Osteoblast (primary cell): ENCODE results near the gene B9D2. TPM values are rescaled to one million over a fixed set of nuclear protein-coding genes. Genes with fewer than 3 reads are reported as not detected.

Experiments used
- DNase-seq: peaks from one replicate; pipeline ENCODE4 v3.0.0; 2011; ENCODE audit warnings: low spot score, mixed read lengths; ENCODE audit not compliant: insufficient read length; ENCODE audit errors: missing footprints
- H2AFZ ChIP-seq: 2 replicates; pipeline ENCODE4 v1.6.0; 2011; ENCODE audit warnings: mild to moderate bottlenecking, low read length
- H3K27ac ChIP-seq: 2 replicates; pipeline ENCODE4 v1.5.1; 2011; ENCODE audit warnings: mild to moderate bottlenecking, low read depth, low read length, moderate library complexity
- H3K27me3 ChIP-seq: 2 replicates; pipeline ENCODE4 v1.6.0; 2012; ENCODE audit warnings: mild to moderate bottlenecking, control low read depth, inconsistent platforms, low read length, moderate library complexity; ENCODE audit not compliant: insufficient read depth
- H3K36me3 ChIP-seq: 2 replicates; pipeline ENCODE4 v1.5.1; 2011; ENCODE audit warnings: mild to moderate bottlenecking, low read length, control low read depth, moderate library complexity; ENCODE audit not compliant: insufficient read depth
- H3K4me1 ChIP-seq: 2 replicates; pipeline ENCODE4 v1.5.1; 2011; ENCODE audit warnings: mild to moderate bottlenecking, low read length, control low read depth, moderate library complexity; ENCODE audit not compliant: insufficient read depth
- H3K4me2 ChIP-seq: 2 replicates; pipeline ENCODE4 v1.6.0; 2011; ENCODE audit warnings: mild to moderate bottlenecking, low read length; ENCODE audit not compliant: insufficient read depth
- H3K4me3 ChIP-seq: fragments of 200-600 bp; sonication (generic); 3 replicates; pipeline ENCODE4 v1.5.1; 2012; ENCODE audit warnings: mild to moderate bottlenecking, low read length, inconsistent platforms; ENCODE audit not compliant: insufficient read depth
- H3K79me2 ChIP-seq: 2 replicates; pipeline ENCODE4 v1.6.0; 2012; ENCODE audit warnings: mild to moderate bottlenecking, low read length, control low read depth, inconsistent platforms; ENCODE audit not compliant: insufficient read depth
- H3K9me3 ChIP-seq: 2 replicates; pipeline ENCODE4 v1.5.1; 2011; ENCODE audit warnings: low read depth, low read length, control low read depth
- H4K20me1 ChIP-seq: 2 replicates; pipeline ENCODE4 v1.6.0; 2012; ENCODE audit warnings: mild to moderate bottlenecking, low read length, control low read depth; ENCODE audit not compliant: insufficient read depth
- total RNA-seq: library from RNA; depleted of rRNA; stranded (reverse); fragments of >200 nt; gene quantifications from 2 replicates; pipeline ENCODE4 v1.2.3, GENCODE V29; 2012
- TF ChIP-seq, protein P1 (sequence below): IDR thresholded peaks from 2 replicates; pipeline ENCODE4 v1.5.1; 2011; ENCODE audit warnings: mild to moderate bottlenecking, low read depth, low read length, moderate library complexity; ENCODE audit errors: extremely low read depth

The B9D2 gene
- total RNA-seq, 1 donor, result 6.5 TPM

DNA sequence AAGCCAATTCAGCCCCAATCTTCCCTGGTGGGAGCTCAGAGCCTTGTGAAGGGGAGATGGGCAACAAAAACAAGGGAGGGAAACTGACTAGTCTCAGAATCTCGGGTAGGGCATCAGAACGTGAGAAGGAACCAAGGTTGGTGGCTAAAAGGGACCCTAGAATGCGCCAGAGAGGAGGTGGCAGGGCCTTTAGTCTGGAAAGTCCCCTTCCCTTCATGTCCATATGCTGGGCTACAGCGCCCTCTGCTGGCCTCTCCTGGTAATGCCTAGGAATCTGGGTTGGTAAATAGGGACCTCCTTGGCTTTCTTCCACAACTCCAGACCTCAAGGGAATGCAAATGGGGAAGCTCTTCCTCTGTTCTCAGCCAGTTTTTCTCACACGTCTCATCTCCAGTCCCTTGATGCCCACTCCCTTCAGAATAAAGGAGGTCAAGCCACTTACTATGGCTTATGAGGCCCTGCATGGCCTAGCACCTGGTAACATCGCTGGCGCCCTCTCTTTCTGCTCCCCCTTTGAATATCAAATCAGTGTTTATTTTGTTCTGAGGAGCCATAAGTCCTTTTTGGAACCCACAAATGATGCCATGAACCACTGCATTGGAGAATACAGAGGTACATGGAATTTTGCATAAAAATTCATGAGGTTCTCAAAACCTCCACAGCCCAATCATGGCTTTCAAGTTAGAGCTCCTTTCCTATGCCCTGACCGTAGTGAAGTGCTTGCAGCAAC is 55.3 kb downstream of the B9D2 start:
- Histone ChIP-seq H3K9me3 (no peaks in the 10 kb centered on the region), H3K27me3 (no peaks in the 10 kb centered on the region), H3K4me2 (peak overlapping the region; percentile 99), H3K27ac (peak overlapping the region; percentile 96), H3K36me3 (peaks cover 62% of the 10 kb centered on the region), H3K4me1 (peaks cover 26% of the 10 kb centered on the region), H4K20me1 (peaks cover 14% of the 10 kb centered on the region), H3K4me3 (peak overlapping the region; percentile 81), H2AFZ (no peak overlapping the region), H3K79me2 (peaks cover 28% of the 10 kb centered on the region)
- DNase-seq, result peak; percentile 94
- TF ChIP-seq, protein P1, sequence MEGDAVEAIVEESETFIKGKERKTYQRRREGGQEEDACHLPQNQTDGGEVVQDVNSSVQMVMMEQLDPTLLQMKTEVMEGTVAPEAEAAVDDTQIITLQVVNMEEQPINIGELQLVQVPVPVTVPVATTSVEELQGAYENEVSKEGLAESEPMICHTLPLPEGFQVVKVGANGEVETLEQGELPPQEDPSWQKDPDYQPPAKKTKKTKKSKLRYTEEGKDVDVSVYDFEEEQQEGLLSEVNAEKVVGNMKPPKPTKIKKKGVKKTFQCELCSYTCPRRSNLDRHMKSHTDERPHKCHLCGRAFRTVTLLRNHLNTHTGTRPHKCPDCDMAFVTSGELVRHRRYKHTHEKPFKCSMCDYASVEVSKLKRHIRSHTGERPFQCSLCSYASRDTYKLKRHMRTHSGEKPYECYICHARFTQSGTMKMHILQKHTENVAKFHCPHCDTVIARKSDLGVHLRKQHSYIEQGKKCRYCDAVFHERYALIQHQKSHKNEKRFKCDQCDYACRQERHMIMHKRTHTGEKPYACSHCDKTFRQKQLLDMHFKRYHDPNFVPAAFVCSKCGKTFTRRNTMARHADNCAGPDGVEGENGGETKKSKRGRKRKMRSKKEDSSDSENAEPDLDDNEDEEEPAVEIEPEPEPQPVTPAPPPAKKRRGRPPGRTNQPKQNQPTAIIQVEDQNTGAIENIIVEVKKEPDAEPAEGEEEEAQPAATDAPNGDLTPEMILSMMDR, result peak; percentile 99

DNA sequence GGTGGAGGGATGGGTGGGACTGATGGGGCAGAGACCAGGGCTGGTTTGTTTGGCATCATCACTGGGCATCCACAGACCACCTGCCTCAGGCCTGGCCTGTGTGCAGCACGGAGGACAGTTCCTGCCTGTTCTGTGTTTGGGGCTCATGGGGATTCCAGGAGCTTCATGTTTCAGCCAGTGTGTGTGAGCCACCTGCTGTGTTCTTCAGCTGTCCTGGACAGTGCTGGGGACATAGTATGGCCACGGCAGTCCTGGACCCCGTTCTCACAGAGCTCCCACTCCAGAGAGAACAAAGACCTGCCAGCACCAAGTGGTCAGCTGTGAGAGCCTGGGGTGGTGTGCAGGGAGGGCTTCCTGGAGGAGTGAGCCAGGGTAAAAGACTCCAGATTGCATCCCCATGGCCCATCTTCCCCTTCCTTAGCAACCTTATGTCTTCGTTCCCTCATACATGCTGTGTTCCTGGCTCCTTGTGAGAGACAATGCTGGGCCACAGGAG is 55.9 kb downstream of the B9D2 start:
- H3K9me3 ChIP-seq, result no peaks in the 10 kb centered on the region
- H3K36me3 ChIP-seq, result peaks cover 62% of the 10 kb centered on the region
- H4K20me1 ChIP-seq, result peaks cover 8% of the 10 kb centered on the region
- H2AFZ ChIP-seq, result no peak overlapping the region
- DNase-seq, result no peak
- peaks cover 26% of the 10 kb centered on the region for H3K4me1 ChIP-seq
- no peak overlapping the region for H3K4me3 ChIP-seq
- H3K27me3 ChIP-seq, result no peaks in the 10 kb centered on the region
- peak overlapping the region; percentile 96 for H3K27ac ChIP-seq
- H3K4me2 ChIP-seq, result no peak overlapping the region
- peaks cover 22% of the 10 kb centered on the region for H3K79me2 ChIP-seq
- TF ChIP-seq, protein P1, result no peak

- H3K79me2 ChIP-seq, result peaks cover 15% of the 10 kb centered on the region
- no peak for DNase-seq
- peaks cover 7% of the 10 kb centered on the region for H4K20me1 ChIP-seq
- TF ChIP-seq, protein P1, result no peak
- H3K4me3 ChIP-seq, result no peak overlapping the region
- no peak overlapping the region for H3K4me2 ChIP-seq
- H3K27me3 ChIP-seq, result no peaks in the 10 kb centered on the region
- H3K27ac ChIP-seq, result no peak overlapping the region
- H3K36me3 ChIP-seq, result peaks cover 61% of the 10 kb centered on the region
- H3K4me1 ChIP-seq, result peaks cover 26% of the 10 kb centered on the region
- no peaks in the 10 kb centered on the region for H3K9me3 ChIP-seq
- no peak overlapping the region for H2AFZ ChIP-seq
Observed at GRCh38 chr19:41307090-41307875, 56.7 kb downstream of the B9D2 start.
